ENCODE results near the gene GRAP2.

The GRAP2 gene

GRCh38 chr22:40015358-40015976, 114.6 kb downstream of the GRAP2 start:
- DNase-seq (ENCODE audit: low spot score) = no peak

- no peak for DNase-seq (ENCODE audit: low spot score)
These were observed 117.2 kb downstream of the GRAP2 start for GRCh38 chr22:40018051-40018450.

- no peak for DNase-seq (ENCODE audit: low spot score)
These were observed 118.2 kb downstream of the GRAP2 start for GRCh38 chr22:40019100-40019499.

- DNase-seq (ENCODE audit: low spot score) = no peak
These were observed 120.1 kb downstream of the GRAP2 start for GRCh38 chr22:40020956-40021355.

- DNase-seq (ENCODE audit: low spot score) = no peak
These were observed 120.6 kb downstream of the GRAP2 start for GRCh38 chr22:40021401-40022000.

- no peak for DNase-seq (ENCODE audit: low spot score)
These were observed 121.8 kb downstream of the GRAP2 start for GRCh38 chr22:40022536-40023240.

Measured in GM03348 (cell line).